CD4-positive, alpha-beta memory T cell (primary cell): ENCODE data around the gene RHCG. TPM values are rescaled to one million over a fixed set of nuclear protein-coding genes. Genes with fewer than 3 reads are reported as not detected.
"Not testable (repeated sequence)": the region's sequence is repeated elsewhere in the genome, so short reads cannot be mapped to it uniquely, and the experiment has no call there.

Experiments used
- CTCF ChIA-PET: fragments of 350-600 bp; sonication (Branson Sonifier 250); formaldehyde crosslinking; loops from one replicate; lab custom pipeline; 2021; ENCODE audit warnings: inconsistent platforms; ENCODE audit not compliant: partially characterized antibody; lab: Charles Lee
- POLR2A ChIA-PET: fragments of 350-600 bp; sonication (Branson Sonifier 250); formaldehyde crosslinking; loops from one replicate; lab custom pipeline; 2021; ENCODE audit not compliant: partially characterized antibody; lab: Charles Lee
- DNase-seq, 5 donors: peaks; one replicate each; pipeline versions ENCODE4 v3.0.0 to v3.0.0-alpha.2; 2020 to 2022; ENCODE audit warnings: mixed read lengths in 1 of 5
- H3K27ac ChIP-seq: one replicate; pipeline ENCODE4 v1.7.0; 2013; ENCODE audit warnings: low read depth, low read length
- H3K27me3 ChIP-seq: 2 replicates; pipeline ENCODE4 v1.7.0; 2013; ENCODE audit warnings: mild to moderate bottlenecking, low read length, moderate library complexity; ENCODE audit not compliant: insufficient read depth
- H3K36me3 ChIP-seq: 2 replicates; pipeline ENCODE4 v1.7.0; 2013; ENCODE audit warnings: mild to moderate bottlenecking, low read length, moderate library complexity; ENCODE audit not compliant: insufficient read depth
- H3K4me1 ChIP-seq: 2 replicates; pipeline ENCODE4 v1.7.0; 2013; ENCODE audit warnings: mild to moderate bottlenecking, low read length, moderate library complexity; ENCODE audit not compliant: insufficient read depth
- H3K4me3 ChIP-seq, 2 donors: one replicate each; pipeline ENCODE4 v1.7.0; 2013; ENCODE audit warnings: low read length in 2 of 2, mild to moderate bottlenecking in 1 of 2
- H3K9me3 ChIP-seq, 2 donors: one replicate each; pipeline ENCODE4 v1.7.0; 2013; ENCODE audit warnings: low read length in 2 of 2, control low read depth in 1 of 2; ENCODE audit not compliant: control insufficient read depth in 1 of 2
- H3K27ac Mint-ChIP-seq, 7 donors: one replicate each; pipeline ENCODE4 v1.8.0; 2020 to 2021; ENCODE audit warnings: mixed read lengths in 7 of 7, mild to moderate bottlenecking in 6 of 7, inconsistent platforms in 3 of 7, moderate library complexity in 3 of 7
- H3K27me3 Mint-ChIP-seq, 2 donors: one replicate each; pipeline ENCODE4 v1.8.0; 2020 to 2021; ENCODE audit warnings: mixed read lengths in 2 of 2
- H3K36me3 Mint-ChIP-seq, 2 donors: one replicate each; pipeline ENCODE4 v1.8.0; 2020 to 2021; ENCODE audit warnings: mixed read lengths in 2 of 2, inconsistent platforms in 1 of 2, mild to moderate bottlenecking in 1 of 2
- H3K4me1 Mint-ChIP-seq, 4 donors: one replicate each; pipeline ENCODE4 v1.8.0; 2020 to 2021; ENCODE audit warnings: mixed read lengths in 4 of 4, mild to moderate bottlenecking in 1 of 4
- H3K4me3 Mint-ChIP-seq, 8 donors: one replicate each; pipeline ENCODE4 v1.8.0; 2020 to 2021; ENCODE audit warnings: mixed read lengths in 8 of 8, mild to moderate bottlenecking in 7 of 8, moderate library complexity in 6 of 8, inconsistent platforms in 3 of 8
- H3K9me3 Mint-ChIP-seq, 8 donors: one replicate each; pipeline ENCODE4 v1.8.0; 2020 to 2021; ENCODE audit warnings: mixed read lengths in 8 of 8, mild to moderate bottlenecking in 5 of 8, inconsistent platforms in 3 of 8, moderate library complexity in 1 of 8
- intact Hi-C: fragments of 100-400 bp; cut with micrococcal nuclease; formaldehyde crosslinking; loops from one replicate; pipeline ENCODE4 v1.15.1; 2023
- polyA plus RNA-seq, 2 donors: library from polyadenylated mRNA; unstranded; fragments of 300-500 nt; fragmentation: Illumina TruSeq; gene quantifications; one replicate each; pipeline ENCODE4 v1.2.3, GENCODE V29; 2021
- total RNA-seq, 2 experiments: library from RNA; stranded (reverse); gene quantifications; one replicate each; pipeline ENCODE4 v1.2.3, GENCODE V29; 2021

RHCG gene
- total and polyA plus RNA-seq, 4 experiments from 2014 or later: not detected

DNA sequence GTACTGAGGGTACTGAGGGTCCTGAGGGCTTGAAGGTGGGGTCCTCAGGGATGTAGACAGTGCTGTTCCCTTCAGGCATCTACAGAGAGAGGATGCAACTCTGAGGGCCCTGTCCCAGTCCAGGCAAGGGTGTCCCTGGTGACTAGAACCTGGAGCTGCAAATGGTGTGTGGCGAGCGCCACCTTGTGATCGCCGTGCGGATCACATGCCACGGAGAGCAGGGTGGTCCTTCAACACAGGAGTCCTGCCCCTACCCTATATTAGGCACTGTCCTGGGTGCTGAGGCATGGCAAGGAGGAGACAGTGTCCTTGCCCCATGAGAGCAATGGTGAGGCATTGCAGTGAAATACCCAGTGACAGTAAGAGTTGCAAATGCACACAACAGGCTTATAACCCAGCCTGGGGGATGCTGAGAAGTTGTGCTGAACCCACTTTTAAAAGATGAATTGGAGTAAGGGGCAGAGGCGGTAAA lies 23.6 kb downstream of the RHCG start:
- peak in 1 of 5 donors; percentile 8 for DNase-seq
- H3K4me1 ChIP-seq: no peaks in the 10 kb centered on the region
- no peaks in the 10 kb centered on the region for H3K36me3 Mint-ChIP-seq
- no peaks in the 10 kb centered on the region for H3K9me3 ChIP-seq
- intact Hi-C loops: no loop called here
- H3K4me3 ChIP-seq: no peak overlapping the region
- H3K4me3 Mint-ChIP-seq: no peak overlapping the region
- CTCF ChIA-PET: no interaction called here
- POLR2A ChIA-PET: no interaction called here
- peaks cover 0 to 8% (median 1%) of the 10 kb centered on the region in 4 donors for H3K4me1 Mint-ChIP-seq
- no peak overlapping the region for H3K27ac Mint-ChIP-seq
- H3K27me3 Mint-ChIP-seq: peaks cover 17 to 21% of the 10 kb centered on the region in 2 donors
- peaks cover 14% of the 10 kb centered on the region for H3K27me3 ChIP-seq
- H3K36me3 ChIP-seq: no peaks in the 10 kb centered on the region
- peaks cover 0 to 10% (median 3%) of the 10 kb centered on the region in 8 donors for H3K9me3 Mint-ChIP-seq
- no peak overlapping the region for H3K27ac ChIP-seq

DNA sequence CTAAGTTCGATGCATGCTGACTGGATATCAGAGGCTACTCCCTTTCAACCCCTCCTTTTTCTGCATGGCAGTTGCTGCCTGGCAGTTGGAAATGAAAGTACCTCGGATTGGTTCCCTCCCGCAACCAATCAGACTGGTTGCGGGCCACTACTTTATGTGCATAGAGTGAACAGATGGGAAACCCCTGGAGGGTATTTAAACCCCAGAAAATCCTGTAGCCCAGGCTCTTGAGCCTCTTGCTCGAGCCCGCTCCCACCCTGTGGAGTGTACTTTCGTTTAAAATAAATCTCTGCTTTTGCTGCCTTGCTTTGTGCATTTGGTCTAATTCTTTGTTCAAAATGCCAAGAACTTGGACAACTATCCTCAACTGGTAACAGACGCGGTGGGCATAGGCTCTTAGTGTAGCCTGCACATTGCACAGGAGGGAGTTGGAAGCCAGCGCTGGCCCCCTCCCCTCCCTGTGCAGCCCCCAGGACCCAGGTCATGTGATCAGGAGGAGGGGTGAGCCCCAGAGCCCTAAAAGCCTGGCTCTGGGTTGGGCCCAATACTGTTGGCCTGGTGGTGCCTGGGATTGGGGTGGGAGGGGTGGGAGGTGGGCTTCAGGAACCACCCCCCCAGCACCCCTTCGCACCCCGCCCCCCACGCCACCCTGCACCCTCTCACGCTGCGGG lies 26.8 kb downstream of the RHCG start:
- peaks cover 19 to 35% of the 10 kb centered on the region in 2 donors for H3K27me3 Mint-ChIP-seq
- Histone ChIP-seq H3K27me3 (peaks cover 14% of the 10 kb centered on the region), H3K27ac (no peak overlapping the region), H3K4me1 (no peaks in the 10 kb centered on the region), H3K9me3 (no peaks in the 10 kb centered on the region), H3K4me3 (no peak overlapping the region), H3K36me3 (no peaks in the 10 kb centered on the region)
- no peak for DNase-seq
- no peak overlapping the region for H3K27ac Mint-ChIP-seq
- H3K9me3 Mint-ChIP-seq: peaks cover 0 to 8% (median under 1%) of the 10 kb centered on the region in 8 donors
- ChIA-PET CTCF (no interaction called here), POLR2A (no interaction called here)
- H3K4me3 Mint-ChIP-seq: no peak overlapping the region
- peaks cover 0 to 2% (median under 1%) of the 10 kb centered on the region in 4 donors for H3K4me1 Mint-ChIP-seq
- intact Hi-C loops: no loop called here
- no peaks in the 10 kb centered on the region for H3K36me3 Mint-ChIP-seq

DNA sequence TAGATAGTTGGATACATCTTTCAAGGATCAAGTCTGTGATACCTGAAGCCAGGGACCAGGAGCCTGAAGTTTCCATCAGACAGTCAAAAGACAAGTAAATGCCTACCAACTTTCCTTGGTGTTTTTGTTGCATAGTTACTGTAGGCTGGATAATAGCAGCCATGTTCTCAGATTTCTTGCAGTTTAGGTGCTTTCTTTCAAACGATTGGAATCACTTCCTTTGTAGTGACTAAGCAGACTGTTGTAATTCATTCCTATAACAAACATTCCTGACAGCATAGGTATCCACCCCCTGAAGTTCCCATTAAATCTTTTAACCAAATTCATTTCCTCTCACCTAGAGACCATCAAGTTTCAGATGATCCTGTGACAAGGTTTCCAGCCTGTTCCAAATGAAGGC lies 27.6 kb downstream of the RHCG start:
- intact Hi-C loops, H3K9me3 Mint-ChIP-seq, H3K36me3 Mint-ChIP-seq, H3K27ac ChIP-seq, DNase-seq, H3K9me3 ChIP-seq, H3K36me3 ChIP-seq, H3K27ac Mint-ChIP-seq, H3K4me3 ChIP-seq, H3K4me1 Mint-ChIP-seq, CTCF ChIA-PET, POLR2A ChIA-PET, H3K4me1 ChIP-seq: not testable (repeated sequence)
- Mint-ChIP-seq H3K27me3 (peaks cover 19 to 38% of the 10 kb centered on the region in 2 donors), H3K4me3 (peak overlapping the region in 1 of 8 donors; percentile 26)
- H3K27me3 ChIP-seq: peaks cover 19% of the 10 kb centered on the region

DNA sequence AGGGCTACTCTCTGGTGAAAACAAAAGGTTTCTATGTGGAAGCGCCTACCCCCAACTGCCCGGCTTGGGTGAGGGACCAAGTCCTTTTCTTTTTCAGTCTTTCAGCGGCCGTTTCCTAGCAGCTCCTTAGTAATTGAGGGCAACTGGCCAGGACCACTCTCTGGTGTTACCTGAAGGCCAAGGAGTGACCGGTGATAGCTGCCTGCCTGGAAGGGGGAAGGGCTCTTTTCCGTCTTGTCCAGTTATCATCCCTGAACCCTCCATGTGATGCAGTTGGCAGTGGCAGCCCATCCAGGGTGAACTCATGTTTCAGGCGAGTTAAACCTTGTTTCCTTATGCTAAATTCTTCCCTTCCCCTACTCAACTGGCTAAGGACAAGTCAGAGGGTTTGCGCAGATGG lies 33.3 kb downstream of the RHCG start:
- DNase-seq: no peak
- Mint-ChIP-seq H3K27me3 (peaks cover 13 to 27% of the 10 kb centered on the region in 2 donors), H3K27ac (no peak overlapping the region), H3K4me1 (no peaks in the 10 kb centered on the region), H3K4me3 (no peak overlapping the region), H3K36me3 (no peaks in the 10 kb centered on the region), H3K9me3 (peaks cover 0 to 1% (median 0%) of the 10 kb centered on the region in 8 donors)
- H3K36me3 ChIP-seq: no peaks in the 10 kb centered on the region
- H3K4me3 ChIP-seq: no peak overlapping the region
- ChIA-PET CTCF (no interaction called here), POLR2A (no interaction called here)
- H3K9me3 ChIP-seq: no peaks in the 10 kb centered on the region
- intact Hi-C loops: no loop called here
- no peak overlapping the region for H3K27ac ChIP-seq
- H3K27me3 ChIP-seq: peaks cover 6% of the 10 kb centered on the region
- H3K4me1 ChIP-seq: no peaks in the 10 kb centered on the region

DNA sequence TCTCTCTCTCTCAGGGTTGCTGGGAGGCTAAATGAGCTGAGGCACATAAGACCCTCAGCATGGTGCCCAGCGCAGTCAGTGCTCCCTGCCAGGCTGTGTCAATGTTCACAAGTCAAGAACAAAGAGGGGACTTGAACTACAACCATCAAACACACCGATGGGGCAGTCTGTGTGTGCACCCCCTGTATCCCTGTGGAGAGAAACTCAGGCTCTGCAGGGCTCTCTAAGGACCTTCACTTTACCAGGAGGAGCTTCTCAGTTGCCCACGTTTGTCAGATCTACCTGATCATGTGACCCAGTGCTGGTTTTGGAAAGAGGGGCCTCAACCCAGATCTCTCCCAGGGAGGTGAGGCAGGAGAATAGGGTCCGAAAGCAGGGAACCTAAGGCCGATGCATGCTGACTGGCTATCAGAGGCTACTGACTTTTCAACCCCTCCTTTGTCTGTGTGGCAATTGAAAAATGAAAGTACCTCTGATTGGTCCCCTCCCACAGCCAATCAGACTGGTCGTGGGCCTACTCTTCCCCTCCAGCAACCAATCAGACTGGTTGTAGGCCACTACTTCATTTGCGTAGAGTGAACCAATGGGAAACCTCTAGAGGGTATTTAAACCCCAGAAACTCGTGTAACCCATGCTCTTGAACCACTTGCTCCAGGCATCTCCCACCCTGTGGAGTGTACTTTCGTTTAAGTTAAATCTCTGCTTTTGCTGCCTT lies 34.0 kb downstream of the RHCG start:
- ChIA-PET CTCF (no interaction called here), POLR2A (no interaction called here)
- no peak overlapping the region for H3K4me3 ChIP-seq
- H3K9me3 Mint-ChIP-seq: peaks cover 0 to 5% (median under 1%) of the 10 kb centered on the region in 8 donors
- no peak overlapping the region for H3K4me3 Mint-ChIP-seq
- H3K9me3 ChIP-seq: no peaks in the 10 kb centered on the region
- H3K4me1 Mint-ChIP-seq: no peaks in the 10 kb centered on the region
- H3K36me3 ChIP-seq: no peaks in the 10 kb centered on the region
- H3K27ac Mint-ChIP-seq: peak overlapping the region in 1 of 7 donors; percentile 22
- no peak overlapping the region for H3K27ac ChIP-seq
- H3K4me1 ChIP-seq: no peaks in the 10 kb centered on the region
- no peaks in the 10 kb centered on the region for H3K36me3 Mint-ChIP-seq
- intact Hi-C loops: no loop called here
- H3K27me3 ChIP-seq: peaks cover 6% of the 10 kb centered on the region
- DNase-seq: no peak
- H3K27me3 Mint-ChIP-seq: peaks cover 13 to 22% of the 10 kb centered on the region in 2 donors

DNA sequence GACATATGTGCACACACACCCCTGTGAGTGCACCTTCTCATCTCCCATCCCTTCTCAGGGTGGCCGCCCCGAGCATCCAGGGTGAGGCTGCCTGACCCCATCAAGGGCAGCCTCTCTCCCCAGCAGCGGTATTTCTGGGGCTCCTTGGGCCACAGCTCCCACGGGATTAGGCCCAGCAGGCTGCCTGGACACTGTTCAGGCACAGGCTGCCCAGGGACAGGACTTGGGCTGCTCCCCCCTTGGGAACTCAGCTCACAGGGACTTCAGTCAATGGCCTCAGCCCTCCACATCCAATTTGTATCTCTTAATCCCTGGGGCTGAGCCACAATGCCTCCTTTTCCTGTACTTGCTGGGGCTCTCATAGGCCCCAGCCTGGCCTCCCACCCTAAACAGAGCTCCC lies 35.0 kb downstream of the RHCG start:
- Mint-ChIP-seq H3K36me3 (no peaks in the 10 kb centered on the region), H3K4me3 (no peak overlapping the region), H3K27ac (no peak overlapping the region), H3K27me3 (peaks cover 13 to 21% of the 10 kb centered on the region in 2 donors), H3K9me3 (peaks cover 0 to 13% (median 5%) of the 10 kb centered on the region in 8 donors), H3K4me1 (no peaks in the 10 kb centered on the region)
- ChIA-PET POLR2A (no interaction called here), CTCF (no interaction called here)
- Histone ChIP-seq H3K27me3 (peaks cover 6% of the 10 kb centered on the region), H3K27ac (no peak overlapping the region), H3K4me3 (no peak overlapping the region), H3K36me3 (no peaks in the 10 kb centered on the region), H3K4me1 (no peaks in the 10 kb centered on the region), H3K9me3 (no peaks in the 10 kb centered on the region)
- DNase-seq: no peak
- intact Hi-C loops: no loop called here

DNA sequence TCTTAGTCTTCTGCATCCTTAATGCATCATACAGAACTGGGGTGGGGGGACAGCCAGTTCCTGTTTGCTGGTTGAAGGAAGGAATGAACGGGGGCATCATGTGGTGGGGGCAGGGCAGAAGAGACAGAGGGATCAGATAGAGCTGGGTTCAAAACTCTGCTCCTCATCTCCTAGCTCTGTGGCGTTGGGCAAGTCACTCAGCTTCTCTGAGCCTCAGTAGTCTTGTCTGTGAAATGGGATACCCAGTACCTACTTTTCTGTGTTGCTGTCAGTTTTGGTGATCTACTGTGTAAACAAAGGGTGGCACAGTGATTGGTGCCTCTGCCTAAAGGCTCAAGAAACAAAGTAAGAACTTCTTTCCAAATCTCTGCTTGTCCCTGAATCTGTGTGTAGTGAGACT lies 36.3 kb downstream of the RHCG start:
- POLR2A ChIA-PET: no interaction called here
- no peak overlapping the region for H3K27ac Mint-ChIP-seq
- H3K36me3 ChIP-seq: no peaks in the 10 kb centered on the region
- H3K4me3 Mint-ChIP-seq: no peak overlapping the region
- peaks cover 6% of the 10 kb centered on the region for H3K27me3 ChIP-seq
- no peaks in the 10 kb centered on the region for H3K4me1 Mint-ChIP-seq
- no peak overlapping the region for H3K27ac ChIP-seq
- H3K9me3 Mint-ChIP-seq: peaks cover 0 to 15% (median 7%) of the 10 kb centered on the region in 8 donors
- CTCF ChIA-PET: no interaction called here
- H3K36me3 Mint-ChIP-seq: no peaks in the 10 kb centered on the region
- no peak overlapping the region for H3K4me3 ChIP-seq
- no peaks in the 10 kb centered on the region for H3K9me3 ChIP-seq
- DNase-seq: no peak
- H3K4me1 ChIP-seq: no peaks in the 10 kb centered on the region
- intact Hi-C loops: no loop called here
- peaks cover 13 to 17% of the 10 kb centered on the region in 2 donors for H3K27me3 Mint-ChIP-seq
